NT2/D1 (cell line): ENCODE results near the gene CACNA1C.

Experiments used
- SUZ12 ChIP-seq: IDR thresholded peaks from 2 replicates; pipeline ENCODE4 v1.6.1; 2011; ENCODE audit not compliant: insufficient read length, insufficient read depth; ENCODE audit errors: extremely low read depth
- YY1 ChIP-seq: IDR thresholded peaks from 2 replicates; pipeline ENCODE4 v1.6.1; 2011; ENCODE audit not compliant: insufficient read length, insufficient read depth
- ZNF274 ChIP-seq: IDR thresholded peaks from 2 replicates; pipeline ENCODE4 v1.6.1; 2011; ENCODE audit warnings: mild to moderate bottlenecking, low read depth, low read length

GRCh38 chr12:2124466-2125023, 71.8 kb downstream of the CACNA1C start:
- no peak for TF ChIP-seq ZNF274
- no peak for TF ChIP-seq SUZ12
- no peak for TF ChIP-seq YY1
